PFSK-1 (cell line): Measurements from ENCODE around the gene CASP10.

Experiments used
- FOXP2 ChIP-seq: optimal IDR thresholded peaks from 2 replicates; pipeline ENCODE3; 2011; ENCODE audit warnings: borderline replicate concordance, control low read depth, inconsistent platforms; ENCODE audit not compliant: insufficient read depth; ENCODE audit errors: extremely low read length, extremely low read depth
- POLR2AphosphoS5 ChIP-seq: IDR thresholded peaks from 2 replicates; pipeline ENCODE4 v1.6.1; 2012; ENCODE audit warnings: low read depth, mild to moderate bottlenecking, control low read depth, low read length, moderate library complexity
- SIN3A ChIP-seq: IDR thresholded peaks from 2 replicates; pipeline ENCODE4 v1.6.1; 2012; ENCODE audit warnings: mild to moderate bottlenecking, low read length, moderate library complexity, borderline replicate concordance; ENCODE audit not compliant: insufficient read depth
- TAF1 ChIP-seq: IDR thresholded peaks from 2 replicates; pipeline ENCODE4 v1.6.1; 2012; ENCODE audit warnings: low read length, control low read depth, borderline replicate concordance; ENCODE audit not compliant: insufficient read depth
- TF ChIP-seq, protein P1 (sequence below), 2 experiments: IDR thresholded peaks; 2 replicates each; pipeline versions ENCODE4 v1.6.1 to v1.8.0; 2011 to 2012; ENCODE audit warnings: low read depth in 2 of 2, low read length in 2 of 2, control low read depth in 1 of 2, inconsistent platforms in 1 of 2, mild to moderate bottlenecking in 1 of 2, moderate library complexity in 1 of 2; ENCODE audit not compliant: insufficient read depth in 1 of 2

DNA sequence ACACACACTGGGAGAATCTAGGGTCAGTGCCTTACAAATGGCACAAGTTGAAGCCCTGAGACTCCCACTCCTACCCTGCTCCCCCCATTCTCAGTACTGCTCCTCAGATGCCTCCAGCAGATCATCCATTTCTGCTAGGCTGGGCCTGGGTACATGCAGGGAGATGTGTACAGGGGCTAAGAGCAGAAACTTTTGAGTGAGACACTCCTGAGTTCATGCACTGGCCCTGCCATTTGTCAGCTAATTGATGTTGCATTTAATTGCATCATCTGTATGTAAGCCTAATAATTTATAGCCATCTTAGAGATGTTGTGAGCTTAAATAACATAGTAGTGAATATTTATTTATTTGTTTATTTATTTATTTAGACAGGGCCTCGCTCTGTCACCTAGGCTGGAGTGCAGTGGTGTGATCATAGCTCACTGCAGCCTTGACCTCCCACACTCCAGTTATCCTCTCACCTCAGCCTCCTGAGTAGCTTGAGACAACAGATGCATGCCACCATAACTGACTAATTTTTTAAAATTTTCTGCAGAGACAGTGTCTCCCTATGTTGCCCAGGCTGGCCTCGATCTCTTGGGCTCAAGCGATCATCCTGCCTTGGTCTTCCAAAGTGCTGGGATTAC is 72.6 kb downstream of the CASP10 start:
- no peak for TF ChIP-seq SIN3A
- TF ChIP-seq POLR2AphosphoS5: no peak
- no peak for TF ChIP-seq TAF1
- TF ChIP-seq, protein P1, sequence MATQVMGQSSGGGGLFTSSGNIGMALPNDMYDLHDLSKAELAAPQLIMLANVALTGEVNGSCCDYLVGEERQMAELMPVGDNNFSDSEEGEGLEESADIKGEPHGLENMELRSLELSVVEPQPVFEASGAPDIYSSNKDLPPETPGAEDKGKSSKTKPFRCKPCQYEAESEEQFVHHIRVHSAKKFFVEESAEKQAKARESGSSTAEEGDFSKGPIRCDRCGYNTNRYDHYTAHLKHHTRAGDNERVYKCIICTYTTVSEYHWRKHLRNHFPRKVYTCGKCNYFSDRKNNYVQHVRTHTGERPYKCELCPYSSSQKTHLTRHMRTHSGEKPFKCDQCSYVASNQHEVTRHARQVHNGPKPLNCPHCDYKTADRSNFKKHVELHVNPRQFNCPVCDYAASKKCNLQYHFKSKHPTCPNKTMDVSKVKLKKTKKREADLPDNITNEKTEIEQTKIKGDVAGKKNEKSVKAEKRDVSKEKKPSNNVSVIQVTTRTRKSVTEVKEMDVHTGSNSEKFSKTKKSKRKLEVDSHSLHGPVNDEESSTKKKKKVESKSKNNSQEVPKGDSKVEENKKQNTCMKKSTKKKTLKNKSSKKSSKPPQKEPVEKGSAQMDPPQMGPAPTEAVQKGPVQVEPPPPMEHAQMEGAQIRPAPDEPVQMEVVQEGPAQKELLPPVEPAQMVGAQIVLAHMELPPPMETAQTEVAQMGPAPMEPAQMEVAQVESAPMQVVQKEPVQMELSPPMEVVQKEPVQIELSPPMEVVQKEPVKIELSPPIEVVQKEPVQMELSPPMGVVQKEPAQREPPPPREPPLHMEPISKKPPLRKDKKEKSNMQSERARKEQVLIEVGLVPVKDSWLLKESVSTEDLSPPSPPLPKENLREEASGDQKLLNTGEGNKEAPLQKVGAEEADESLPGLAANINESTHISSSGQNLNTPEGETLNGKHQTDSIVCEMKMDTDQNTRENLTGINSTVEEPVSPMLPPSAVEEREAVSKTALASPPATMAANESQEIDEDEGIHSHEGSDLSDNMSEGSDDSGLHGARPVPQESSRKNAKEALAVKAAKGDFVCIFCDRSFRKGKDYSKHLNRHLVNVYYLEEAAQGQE (IDR thresholded peaks at IDR 0.05; ENCODE audit: insufficient read depth in 1 of 2, low read depth in 2 of 2, low read length in 2 of 2): no peak
- no peak for TF ChIP-seq FOXP2
